PC-9 (cell line): Measurements from ENCODE around the gene CPNE7. TPM values are rescaled to one million over a fixed set of nuclear protein-coding genes. Genes with fewer than 3 reads are reported as not detected.

ENCODE experiments used
- BruUV-seq: library from RNA; stranded (reverse); fragments of 400-500 nt; replicated peaks from 2 replicates; lab custom pipeline; 2021; lab: Mats Ljungman, UMichigan
- CTCF ChIA-PET: fragments of 300-600 bp; sonication (Branson Sonifier 250); formaldehyde crosslinking; loops from one replicate; lab custom pipeline; 2022; ENCODE audit warnings: antibody characterized with exemption; lab: Charles Lee
- POLR2A ChIA-PET: fragments of 300-600 bp; sonication (Branson Sonifier 250); formaldehyde crosslinking; loops from one replicate; lab custom pipeline; 2022; ENCODE audit warnings: antibody characterized with exemption; ENCODE audit not compliant: unreplicated experiment; lab: Charles Lee
- DNase-seq, 2 experiments: peaks; one replicate each; pipeline versions ENCODE4 v3.0.0 to v3.0.0-alpha.2; 2015 to 2022; ENCODE audit warnings: mixed read lengths in 1 of 2
- H2AFZ ChIP-seq: fragments of 200-600 bp; sonication (generic); 2 replicates; pipeline ENCODE4 v1.8.1; 2017; ENCODE audit warnings: antibody characterized with exemption
- H3F3A ChIP-seq: fragments of 200-600 bp; sonication (generic); 2 replicates; pipeline ENCODE4 v1.8.1; 2017; ENCODE audit warnings: antibody characterized with exemption, mild to moderate bottlenecking, low read depth; ENCODE audit not compliant: insufficient read depth
- H3K27ac ChIP-seq: fragments of 200-600 bp; sonication (generic); 2 replicates; pipeline ENCODE4 v1.6.1; 2016; ENCODE audit warnings: mixed run types
- H3K27me3 ChIP-seq: fragments of 200-600 bp; sonication (generic); 2 replicates; pipeline ENCODE4 v1.6.1; 2016; ENCODE audit warnings: low read depth, mixed run types; ENCODE audit not compliant: insufficient read depth
- H3K36me3 ChIP-seq: fragments of 200-600 bp; sonication (generic); 2 replicates; pipeline ENCODE4 v1.6.1; 2016; ENCODE audit warnings: low read depth, mixed run types
- H3K4me1 ChIP-seq: fragments of 200-600 bp; sonication (generic); replicated peaks from 2 replicates; pipeline ENCODE4 v1.6.1; 2016; ENCODE audit warnings: mixed run types; ENCODE audit not compliant: insufficient read depth
- H3K4me2 ChIP-seq: fragments of 200-600 bp; sonication (generic); 2 replicates; pipeline ENCODE4 v1.6.1; 2017; ENCODE audit warnings: mixed run types
- H3K4me3 ChIP-seq: fragments of 200-600 bp; sonication (generic); 2 replicates; pipeline ENCODE4 v1.6.1; 2016; ENCODE audit warnings: mixed run types
- H3K79me2 ChIP-seq: fragments of 200-600 bp; sonication (generic); 2 replicates; pipeline ENCODE4 v1.6.1; 2017; ENCODE audit warnings: low read depth, mixed run types
- H3K9me2 ChIP-seq: fragments of 200-600 bp; sonication (generic); 2 replicates; pipeline ENCODE4 v1.8.1; 2017; ENCODE audit warnings: mild to moderate bottlenecking; ENCODE audit not compliant: insufficient read depth
- H3K9me3 ChIP-seq: fragments of 200-600 bp; sonication (generic); 2 replicates; pipeline ENCODE4 v1.8.1; 2016; ENCODE audit warnings: low read depth; ENCODE audit not compliant: insufficient read depth
- H4K20me1 ChIP-seq: fragments of 200-600 bp; sonication (generic); 2 replicates; pipeline ENCODE4 v1.8.1; 2017; ENCODE audit not compliant: insufficient read depth
- EZH2 ChIP-seq: fragments of 200-600 bp; sonication (generic); IDR thresholded peaks from 2 replicates; pipeline ENCODE4 v1.8.0; 2017; ENCODE audit warnings: antibody characterized with exemption, low read depth
- intact Hi-C: fragments of 100-400 bp; cut with micrococcal nuclease; formaldehyde crosslinking; loops from one replicate; pipeline ENCODE4 v1.10.0; 2022; ENCODE audit not compliant: unreplicated experiment
- total RNA-seq: library from RNA; stranded (reverse); gene quantifications from 2 replicates; pipeline ENCODE4 v1.2.3, GENCODE V29; 2021
- TF ChIP-seq, protein P1 (sequence below): fragments of 200-600 bp; sonication (generic); conservative IDR thresholded peaks from 2 replicates; pipeline ENCODE4 v1.6.1; 2017; ENCODE audit warnings: mixed run types, antibody characterized with exemption, mild to moderate bottlenecking, moderate library complexity

The CPNE7 gene
- total RNA-seq, 1 experiment from 2014 or later, result 19.5 TPM

GRCh38 chr16:89610108-89610453, 34.5 kb downstream of the CPNE7 start:
- H3K4me3 ChIP-seq, result no peak overlapping the region
- TF ChIP-seq EZH2, result no peak
- TF ChIP-seq, protein P1, sequence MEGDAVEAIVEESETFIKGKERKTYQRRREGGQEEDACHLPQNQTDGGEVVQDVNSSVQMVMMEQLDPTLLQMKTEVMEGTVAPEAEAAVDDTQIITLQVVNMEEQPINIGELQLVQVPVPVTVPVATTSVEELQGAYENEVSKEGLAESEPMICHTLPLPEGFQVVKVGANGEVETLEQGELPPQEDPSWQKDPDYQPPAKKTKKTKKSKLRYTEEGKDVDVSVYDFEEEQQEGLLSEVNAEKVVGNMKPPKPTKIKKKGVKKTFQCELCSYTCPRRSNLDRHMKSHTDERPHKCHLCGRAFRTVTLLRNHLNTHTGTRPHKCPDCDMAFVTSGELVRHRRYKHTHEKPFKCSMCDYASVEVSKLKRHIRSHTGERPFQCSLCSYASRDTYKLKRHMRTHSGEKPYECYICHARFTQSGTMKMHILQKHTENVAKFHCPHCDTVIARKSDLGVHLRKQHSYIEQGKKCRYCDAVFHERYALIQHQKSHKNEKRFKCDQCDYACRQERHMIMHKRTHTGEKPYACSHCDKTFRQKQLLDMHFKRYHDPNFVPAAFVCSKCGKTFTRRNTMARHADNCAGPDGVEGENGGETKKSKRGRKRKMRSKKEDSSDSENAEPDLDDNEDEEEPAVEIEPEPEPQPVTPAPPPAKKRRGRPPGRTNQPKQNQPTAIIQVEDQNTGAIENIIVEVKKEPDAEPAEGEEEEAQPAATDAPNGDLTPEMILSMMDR, result no peak
- CTCF ChIA-PET, result no interaction called here
- intact Hi-C loops, result no loop called here
- no peak for DNase-seq
- peaks cover 17% of the 10 kb centered on the region for H3K4me1 ChIP-seq
- H4K20me1 ChIP-seq, result no peaks in the 10 kb centered on the region
- H3F3A ChIP-seq, result peaks cover 16% of the 10 kb centered on the region; the same call in 1 of the 2 replicates
- H3K79me2 ChIP-seq, result no peaks in the 10 kb centered on the region
- H3K9me3 ChIP-seq, result no peaks in the 10 kb centered on the region
- BruUV-seq, result no TSS peak
- H3K27me3 ChIP-seq, result no peaks in the 10 kb centered on the region
- POLR2A ChIA-PET, result no interaction called here
- H3K9me2 ChIP-seq, result no peaks in the 10 kb centered on the region
- H2AFZ ChIP-seq, result no peak overlapping the region
- no peak overlapping the region for H3K4me2 ChIP-seq
- H3K27ac ChIP-seq, result no peak overlapping the region
- no peaks in the 10 kb centered on the region for H3K36me3 ChIP-seq

- Histone ChIP-seq H3K4me1 (peaks cover 17% of the 10 kb centered on the region), H3K79me2 (no peaks in the 10 kb centered on the region), H4K20me1 (no peaks in the 10 kb centered on the region), H2AFZ (no peak overlapping the region), H3K36me3 (no peaks in the 10 kb centered on the region), H3K27me3 (no peaks in the 10 kb centered on the region), H3K4me3 (no peak overlapping the region), H3K9me2 (no peaks in the 10 kb centered on the region), H3K9me3 (no peaks in the 10 kb centered on the region), H3K27ac (no peak overlapping the region), H3F3A (peaks cover 16% of the 10 kb centered on the region; the same call in 1 of the 2 replicates), H3K4me2 (no peak overlapping the region)
- ChIA-PET CTCF (interaction anchor here (0.7 kb wide), 1 partner anchor 18 kb away, joined by 10 read pairs; no protein-coding TSS in a partner anchor), POLR2A (no interaction called here)
- DNase-seq, result no peak
- TF ChIP-seq EZH2, result no peak
- TF ChIP-seq, protein P1, result no peak
- intact Hi-C loops, result no loop called here
- no TSS peak for BruUV-seq
These were observed 37.0 kb downstream of the CPNE7 start for GRCh38 chr16:89612415-89613166.

DNA sequence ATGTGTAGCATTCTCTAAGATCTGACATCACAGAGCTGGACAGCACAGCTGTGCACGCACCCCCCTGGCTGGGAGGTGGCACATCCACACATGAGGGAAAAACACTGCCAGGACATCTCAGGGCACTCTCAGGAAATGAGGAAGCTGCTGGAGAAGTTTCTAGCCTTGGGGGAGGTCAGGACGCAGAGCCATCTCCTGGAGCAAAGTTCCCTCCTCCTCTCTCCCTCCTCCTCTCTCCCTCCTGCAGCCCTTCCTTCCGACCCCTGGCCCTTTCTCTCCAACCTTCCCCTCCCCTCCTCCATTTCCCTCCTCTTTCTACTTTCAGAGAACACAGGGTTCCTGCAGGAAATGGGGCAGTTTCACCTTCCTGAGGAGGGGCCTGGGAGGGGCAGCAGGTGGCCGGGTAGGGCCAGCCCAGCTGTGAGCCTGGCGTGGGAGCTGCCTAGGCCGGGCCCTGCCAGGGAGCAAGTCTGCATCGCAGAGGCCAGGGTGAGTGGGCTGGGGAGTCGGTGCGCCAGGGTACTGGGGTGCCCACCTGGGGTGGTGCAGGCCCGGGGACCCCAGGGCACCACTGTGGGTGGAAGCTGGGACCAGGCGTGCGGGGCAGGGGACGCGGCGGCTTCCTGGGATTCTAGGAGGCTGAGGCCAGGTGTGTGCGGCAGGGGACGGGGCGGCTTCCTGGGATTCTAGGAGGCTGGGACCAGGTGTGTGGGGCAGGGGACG, 37.8 kb downstream of the CPNE7 start, which contains the start of gene DPEP1:
Gene DPEP1, plus strand, starts transcription at position 412 of the 723 bp plus-strand sequence. CDS start 16,769 bp downstream, outside the sequence.
- Histone ChIP-seq H3K79me2 (no peaks in the 10 kb centered on the region), H3K4me1 (peaks cover 16% of the 10 kb centered on the region), H3K9me3 (no peaks in the 10 kb centered on the region), H4K20me1 (no peaks in the 10 kb centered on the region), H3K27me3 (no peaks in the 10 kb centered on the region), H3K36me3 (no peaks in the 10 kb centered on the region), H3K4me2 (no peak within 1 kb of the TSS), H3K4me3 (no peak within 1 kb of the TSS), H3K27ac (no peak within 1 kb of the TSS), H3K9me2 (no peaks in the 10 kb centered on the region), H2AFZ (no peak within 1 kb of the TSS), H3F3A (peaks cover 18% of the 10 kb centered on the region)
- ChIA-PET POLR2A (no interaction called here), CTCF (interaction anchor here (0.6 kb wide), 1 partner anchor 58 kb away, joined by 4 read pairs; no protein-coding TSS in a partner anchor)
- no peak for TF ChIP-seq EZH2
- TF ChIP-seq, protein P1, result no peak
- intact Hi-C loops, result no loop called here
- no peak for DNase-seq
- no TSS peak for BruUV-seq
